ENCODE data around the gene PHETA1.
"Not testable (repeated sequence)": the region's sequence is repeated elsewhere in the genome, so short reads cannot be mapped to it uniquely, and the experiment has no call there.

Gene PHETA1

GRCh38 chr12:111405859-111406473, 37.1 kb upstream of the PHETA1 start, which contains the start of gene SH2B3:
TSS of gene SH2B3 (plus strand) at chr12:111405923. CDS start at chr12:111418146, 12,223 bp downstream.
- POLR2A ChIA-PET, result interaction anchor here (1.8 kb wide), 1 partner anchor 24 kb away, joined by 8 read pairs; no protein-coding TSS in a partner anchor
- H3K4me1 ChIP-seq (ENCODE audit: control extremely low read depth in 1 of 4, control insufficient read depth in 4 of 4, insufficient read depth in 4 of 4, low read length in 3 of 4), result peaks cover 17 to 75% (median 72%) of the 10 kb centered on the region in 4 experiments

GRCh38 chr12:111405149-111405858, 36.4 kb upstream of the PHETA1 start:
- Histone ChIP-seq H3K4me1 (ENCODE audit: control extremely low read depth in 1 of 4, control insufficient read depth in 4 of 4, insufficient read depth in 4 of 4, low read length in 3 of 4) (peaks cover 17 to 68% (median 65%) of the 10 kb centered on the region in 4 experiments), H3K27ac (ENCODE audit: insufficient read depth in 1 of 2, low read depth in 1 of 2, low read length in 2 of 2, poor library complexity in 1 of 2, severe bottlenecking in 2 of 2) (peak overlapping the region in 1 of 2 experiments; percentile 81), H3K27me3 (replicated peaks in 2 of 5; ENCODE audit: control insufficient read depth in 4 of 5, insufficient read depth in 5 of 5, low read length in 4 of 5) (no peaks in the 10 kb centered on the region), H3K4me3 (ENCODE audit: control insufficient read depth in 1 of 7, extremely low read depth in 1 of 7, insufficient read depth in 4 of 7, low read depth in 2 of 7, low read length in 6 of 7) (peak overlapping the region; percentile 24 to 98 (median 73)), H3K9me3 (ENCODE audit: control extremely low read depth in 1 of 5, control insufficient read depth in 4 of 5, insufficient read depth in 2 of 5, low read depth in 1 of 5, low read length in 4 of 5) (no peaks in the 10 kb centered on the region), H3K36me3 (ENCODE audit: control insufficient read depth in 4 of 4, insufficient read depth in 4 of 4, low read length in 3 of 4) (peaks cover 0 to 8% (median 0%) of the 10 kb centered on the region in 4 experiments)
- ChIA-PET CTCF (interaction anchor here (1.4 to 27.3 kb wide), 6 partner anchors 9 to 68 kb away, joined by 3 to 820 read pairs (median 15); no protein-coding TSS in a partner anchor), POLR2A (interaction anchor here (1.1 to 1.9 kb wide), 3 partner anchors 25 to 40 kb away, joined by 6 to 8 read pairs (median 8); no protein-coding TSS in a partner anchor)
- under 1% methylated on average over 53 of the region's 59 CpGs for WGBS (ENCODE audit: insufficient coverage)
- DNase-seq, result peak; percentile 97 to 98 (median 98)

More at GRCh38 chr12:111405859-111406473, 37.1 kb upstream of the PHETA1 start, which contains the start of gene SH2B3:
- peak in 1 of 3 donors; percentile 39 for DNase-seq
- Histone ChIP-seq H3K4me3 (ENCODE audit: control insufficient read depth in 1 of 7, extremely low read depth in 1 of 7, insufficient read depth in 4 of 7, low read depth in 2 of 7, low read length in 6 of 7) (peak within 1 kb of the TSS; percentile 73 to 98 (median 87)), H3K9me3 (ENCODE audit: control extremely low read depth in 1 of 5, control insufficient read depth in 4 of 5, insufficient read depth in 2 of 5, low read depth in 1 of 5, low read length in 4 of 5) (no peaks in the 10 kb centered on the region), H3K36me3 (ENCODE audit: control insufficient read depth in 4 of 4, insufficient read depth in 4 of 4, low read length in 3 of 4) (peaks cover 0 to 8% (median under 1%) of the 10 kb centered on the region in 4 experiments), H3K27me3 (replicated peaks in 2 of 5; ENCODE audit: control insufficient read depth in 4 of 5, insufficient read depth in 5 of 5, low read length in 4 of 5) (no peaks in the 10 kb centered on the region), H3K27ac (ENCODE audit: insufficient read depth in 1 of 2, low read depth in 1 of 2, low read length in 2 of 2, poor library complexity in 1 of 2, severe bottlenecking in 2 of 2) (peak within 1 kb of the TSS; percentile 70 to 89)
- CTCF ChIA-PET, result interaction anchor here (3.4 to 27.3 kb wide), 3 partner anchors 19 to 41 kb away, joined by 18 to 820 read pairs (median 194); no protein-coding TSS in a partner anchor
- 0% methylated on average over 66 of the region's 80 CpGs for WGBS (ENCODE audit: insufficient coverage)

GRCh38 chr12:111404362-111405148, 35.7 kb upstream of the PHETA1 start:
- CTCF ChIA-PET, result interaction anchor here (1.0 to 27.3 kb wide), 6 partner anchors 8 to 69 kb away, joined by 3 to 820 read pairs (median 11); no protein-coding TSS in a partner anchor
- H3K9me3 ChIP-seq (ENCODE audit: control extremely low read depth in 1 of 5, control insufficient read depth in 4 of 5, insufficient read depth in 2 of 5, low read depth in 1 of 5, low read length in 4 of 5), result no peaks in the 10 kb centered on the region
- H3K27ac ChIP-seq (ENCODE audit: insufficient read depth in 1 of 2, low read depth in 1 of 2, low read length in 2 of 2, poor library complexity in 1 of 2, severe bottlenecking in 2 of 2), result peak overlapping the region in 1 of 2 experiments; percentile 81
- peaks cover 17 to 61% (median 58%) of the 10 kb centered on the region in 4 experiments for H3K4me1 ChIP-seq (ENCODE audit: control extremely low read depth in 1 of 4, control insufficient read depth in 4 of 4, insufficient read depth in 4 of 4, low read length in 3 of 4)
- WGBS (ENCODE audit: insufficient coverage), result 54% methylated on average over 7 of the region's 21 CpGs
- DNase-seq, result peak in 1 of 3 donors; percentile 48
- H3K27me3 ChIP-seq (replicated peaks in 2 of 5; ENCODE audit: control insufficient read depth in 4 of 5, insufficient read depth in 5 of 5, low read length in 4 of 5), result no peaks in the 10 kb centered on the region
- POLR2A ChIA-PET, result interaction anchor here (1.1 to 1.9 kb wide), 3 partner anchors 26 to 41 kb away, joined by 6 to 8 read pairs (median 8); no protein-coding TSS in a partner anchor
- peak overlapping the region; percentile 24 to 93 (median 72) for H3K4me3 ChIP-seq (ENCODE audit: control insufficient read depth in 1 of 7, extremely low read depth in 1 of 7, insufficient read depth in 4 of 7, low read depth in 2 of 7, low read length in 6 of 7)
- peaks cover 0 to 5% (median 0%) of the 10 kb centered on the region in 4 experiments for H3K36me3 ChIP-seq (ENCODE audit: control insufficient read depth in 4 of 4, insufficient read depth in 4 of 4, low read length in 3 of 4)

GRCh38 chr12:111402490-111402824, 33.6 kb upstream of the PHETA1 start:
- H3K4me3 ChIP-seq (ENCODE audit: control insufficient read depth in 1 of 7, extremely low read depth in 1 of 7, insufficient read depth in 4 of 7, low read depth in 2 of 7, low read length in 6 of 7); H3K9me3 ChIP-seq (ENCODE audit: control extremely low read depth in 1 of 5, control insufficient read depth in 4 of 5, insufficient read depth in 2 of 5, low read depth in 1 of 5, low read length in 4 of 5); H3K36me3 ChIP-seq (ENCODE audit: control insufficient read depth in 4 of 4, insufficient read depth in 4 of 4, low read length in 3 of 4); DNase-seq; H3K27me3 ChIP-seq (replicated peaks in 2 of 5; ENCODE audit: control insufficient read depth in 4 of 5, insufficient read depth in 5 of 5, low read length in 4 of 5); H3K27ac ChIP-seq (ENCODE audit: insufficient read depth in 1 of 2, low read depth in 1 of 2, low read length in 2 of 2, poor library complexity in 1 of 2, severe bottlenecking in 2 of 2): not testable (repeated sequence)
- peaks cover 6 to 55% (median 45%) of the 10 kb centered on the region in 4 experiments for H3K4me1 ChIP-seq (ENCODE audit: control extremely low read depth in 1 of 4, control insufficient read depth in 4 of 4, insufficient read depth in 4 of 4, low read length in 3 of 4)
- ChIA-PET POLR2A (interaction anchor here (0.5 to 1.4 kb wide), 5 partner anchors 25 to 155 kb away, joined by 3 to 5 read pairs (median 3); no protein-coding TSS in a partner anchor), CTCF (interaction anchor here (1.0 to 27.3 kb wide), 7 partner anchors 10 to 78 kb away, joined by 3 to 820 read pairs (median 5); no protein-coding TSS in a partner anchor)
- no CpG with 5 or more reads among the region's 9 CpGs for WGBS (ENCODE audit: insufficient coverage)

- Histone ChIP-seq H3K27ac (ENCODE audit: insufficient read depth in 1 of 2, low read depth in 1 of 2, low read length in 2 of 2, poor library complexity in 1 of 2, severe bottlenecking in 2 of 2) (no peak overlapping the region), H3K4me1 (ENCODE audit: control extremely low read depth in 1 of 4, control insufficient read depth in 4 of 4, insufficient read depth in 4 of 4, low read length in 3 of 4) (peaks cover 8 to 55% (median 43%) of the 10 kb centered on the region in 4 experiments), H3K4me3 (ENCODE audit: control insufficient read depth in 1 of 7, extremely low read depth in 1 of 7, insufficient read depth in 4 of 7, low read depth in 2 of 7, low read length in 6 of 7) (no peak overlapping the region), H3K9me3 (ENCODE audit: control extremely low read depth in 1 of 5, control insufficient read depth in 4 of 5, insufficient read depth in 2 of 5, low read depth in 1 of 5, low read length in 4 of 5) (no peaks in the 10 kb centered on the region), H3K27me3 (replicated peaks in 2 of 5; ENCODE audit: control insufficient read depth in 4 of 5, insufficient read depth in 5 of 5, low read length in 4 of 5) (no peaks in the 10 kb centered on the region), H3K36me3 (ENCODE audit: control insufficient read depth in 4 of 4, insufficient read depth in 4 of 4, low read length in 3 of 4) (no peaks in the 10 kb centered on the region)
- WGBS (ENCODE audit: insufficient coverage), result 92% methylated on average over 3 of the region's 6 CpGs
- no peak for DNase-seq
- ChIA-PET POLR2A (no interaction called here), CTCF (interaction anchor here (0.6 to 27.3 kb wide), 4 partner anchors 9 to 63 kb away, joined by 3 to 820 read pairs (median 4); no protein-coding TSS in a partner anchor)
Observed at GRCh38 chr12:111401167-111401605, 32.3 kb upstream of the PHETA1 start.

GRCh38 chr12:111399741-111400404, 31.0 kb upstream of the PHETA1 start:
- DNase-seq; POLR2A ChIA-PET; H3K9me3 ChIP-seq (ENCODE audit: control extremely low read depth in 1 of 5, control insufficient read depth in 4 of 5, insufficient read depth in 2 of 5, low read depth in 1 of 5, low read length in 4 of 5); H3K36me3 ChIP-seq (ENCODE audit: control insufficient read depth in 4 of 4, insufficient read depth in 4 of 4, low read length in 3 of 4); H3K4me3 ChIP-seq (ENCODE audit: control insufficient read depth in 1 of 7, extremely low read depth in 1 of 7, insufficient read depth in 4 of 7, low read depth in 2 of 7, low read length in 6 of 7); H3K27me3 ChIP-seq (replicated peaks in 2 of 5; ENCODE audit: control insufficient read depth in 4 of 5, insufficient read depth in 5 of 5, low read length in 4 of 5); H3K27ac ChIP-seq (ENCODE audit: insufficient read depth in 1 of 2, low read depth in 1 of 2, low read length in 2 of 2, poor library complexity in 1 of 2, severe bottlenecking in 2 of 2): not testable (repeated sequence)
- peaks cover 8 to 52% (median 41%) of the 10 kb centered on the region in 4 experiments for H3K4me1 ChIP-seq (ENCODE audit: control extremely low read depth in 1 of 4, control insufficient read depth in 4 of 4, insufficient read depth in 4 of 4, low read length in 3 of 4)
- 94% methylated on average over 9 of the region's 9 CpGs for WGBS (ENCODE audit: insufficient coverage)
- CTCF ChIA-PET, result interaction anchor here (1.1 to 27.3 kb wide), 4 partner anchors 25 to 80 kb away, joined by 3 to 820 read pairs (median 12); no protein-coding TSS in a partner anchor
